ENCODE data around the gene DYNLT1.

- no peak for TF ChIP-seq USF2 (IDR thresholded peaks at IDR 0.05)
- no peak for TF ChIP-seq CTCF (IDR thresholded peaks at IDR 0.05)
- TF ChIP-seq RNF2 (IDR thresholded peaks at IDR 0.05; ENCODE audit: borderline replicate concordance, low read depth): no peak
- TF ChIP-seq REST (IDR thresholded peaks at IDR 0.05): no peak
- no peak for TF ChIP-seq ESRRA (IDR thresholded peaks at IDR 0.05; ENCODE audit: borderline replicate concordance, low read length)
- no peak for TF ChIP-seq RFX5 (IDR thresholded peaks at IDR 0.05)
- TF ChIP-seq POLR2A (IDR thresholded peaks at IDR 0.05; ENCODE audit: low read length): no peak
- no peak for TF ChIP-seq CEBPB (IDR thresholded peaks at IDR 0.05)
- TF ChIP-seq BHLHE40 (IDR thresholded peaks at IDR 0.05; ENCODE audit: low read depth, low read length): no peak
- no peak for TF ChIP-seq RARB (CRISPR knock-in tag; IDR thresholded peaks at IDR 0.05)
- TF ChIP-seq HDAC2 (IDR thresholded peaks at IDR 0.05): no peak
- TF ChIP-seq PHF8 (IDR thresholded peaks at IDR 0.05; ENCODE audit: borderline replicate concordance, low read depth): no peak
Measured at GRCh38 chr6:158643836-158644230, 710 bp downstream of the DYNLT1 start.

Data from A549 (cell line).